Caco-2 (cell line): ENCODE measurements around the gene TNFSF9. TPM values are rescaled to one million over a fixed set of nuclear protein-coding genes. Genes with fewer than 3 reads are reported as not detected.

Source experiments
- BruUV-seq: library from RNA; stranded (reverse); fragments of 400-500 nt; replicated peaks from 2 replicates; lab custom pipeline; 2021; lab: Mats Ljungman, UMichigan
- CTCF ChIA-PET: fragments of 300-600 bp; sonication (Branson Sonifier 250); formaldehyde crosslinking; loops from one replicate; lab custom pipeline; 2022; ENCODE audit warnings: antibody characterized with exemption; lab: Charles Lee
- POLR2A ChIA-PET: fragments of 300-600 bp; sonication (Branson Sonifier 250); formaldehyde crosslinking; loops from one replicate; lab custom pipeline; 2022; ENCODE audit warnings: antibody characterized with exemption; lab: Charles Lee
- DNase-seq, 2 experiments: peaks; one replicate each; pipeline versions ENCODE4 v3.0.0 to v3.0.0-alpha.2; 2020 to 2022
- H3K27me3 ChIP-seq: replicated peaks from 2 replicates; pipeline ENCODE4 v1.6.0; 2011; ENCODE audit warnings: low read length; ENCODE audit not compliant: control insufficient read depth, insufficient read depth
- H3K36me3 ChIP-seq: 2 replicates; pipeline ENCODE4 v1.5.1; 2011; ENCODE audit warnings: low read length; ENCODE audit not compliant: control insufficient read depth, insufficient read depth
- H3K4me1 ChIP-seq: fragments of 250-450 bp; sonication (Bioruptor Pico); 2 replicates; pipeline ENCODE4 v1.5.1; 2020; ENCODE audit warnings: mild to moderate bottlenecking
- H3K4me3 ChIP-seq: 2 replicates; pipeline ENCODE4 v1.5.1; 2011; ENCODE audit warnings: low read depth, mild to moderate bottlenecking, control low read depth, low read length
- H3K9me3 ChIP-seq: fragments of 250-450 bp; sonication (Bioruptor Pico); 2 replicates; pipeline ENCODE4 v1.5.1; 2020; ENCODE audit warnings: mild to moderate bottlenecking, moderate library complexity
- H3K27ac Mint-ChIP-seq: one replicate; pipeline ENCODE4 v1.8.0; 2022; ENCODE audit warnings: mixed read lengths; ENCODE audit not compliant: unreplicated experiment
- H3K27me3 Mint-ChIP-seq: one replicate; pipeline ENCODE4 v1.8.0; 2022; ENCODE audit warnings: mixed read lengths; ENCODE audit not compliant: insufficient read depth, unreplicated experiment
- H3K36me3 Mint-ChIP-seq: one replicate; pipeline ENCODE4 v1.8.0; 2022; ENCODE audit warnings: mild to moderate bottlenecking, mixed read lengths; ENCODE audit not compliant: insufficient read depth, unreplicated experiment
- H3K4me1 Mint-ChIP-seq: one replicate; pipeline ENCODE4 v1.8.0; 2022; ENCODE audit warnings: low read depth, mixed read lengths; ENCODE audit not compliant: unreplicated experiment
- H3K4me3 Mint-ChIP-seq: one replicate; pipeline ENCODE4 v1.8.0; 2022; ENCODE audit warnings: mild to moderate bottlenecking, moderate library complexity, mixed read lengths; ENCODE audit not compliant: unreplicated experiment
- H3K9me3 Mint-ChIP-seq: one replicate; pipeline ENCODE4 v1.8.0; 2022; ENCODE audit warnings: mixed read lengths; ENCODE audit not compliant: unreplicated experiment
- intact Hi-C: fragments of 100-400 bp; cut with micrococcal nuclease; formaldehyde crosslinking; loops from one replicate; pipeline ENCODE4 v1.10.0; 2022; ENCODE audit not compliant: unreplicated experiment
- total RNA-seq: library from RNA; stranded (reverse); gene quantifications from 2 replicates; pipeline ENCODE4 v1.2.3, GENCODE V29; 2022
- TF ChIP-seq, protein P1 (sequence below), 2 experiments: fragments of 200-600 bp in 1 of 2; IDR thresholded peaks; 1 replicate in 1 of 2; 2 replicates in 1 of 2; pipeline versions ENCODE4 v1.5.1 to v1.8.0; 2011 to 2022; ENCODE audit warnings: antibody characterized with exemption in 1 of 2, control low read depth in 1 of 2, inconsistent platforms in 1 of 2, low read depth in 1 of 2, low read length in 1 of 2, mild to moderate bottlenecking in 1 of 2, moderate library complexity in 1 of 2; ENCODE audit not compliant: insufficient read depth in 1 of 2, severe bottlenecking in 1 of 2, unreplicated experiment in 1 of 2

TNFSF9 gene
- total RNA-seq, 1 experiment from 2014 or later: 0.77 TPM

DNA sequence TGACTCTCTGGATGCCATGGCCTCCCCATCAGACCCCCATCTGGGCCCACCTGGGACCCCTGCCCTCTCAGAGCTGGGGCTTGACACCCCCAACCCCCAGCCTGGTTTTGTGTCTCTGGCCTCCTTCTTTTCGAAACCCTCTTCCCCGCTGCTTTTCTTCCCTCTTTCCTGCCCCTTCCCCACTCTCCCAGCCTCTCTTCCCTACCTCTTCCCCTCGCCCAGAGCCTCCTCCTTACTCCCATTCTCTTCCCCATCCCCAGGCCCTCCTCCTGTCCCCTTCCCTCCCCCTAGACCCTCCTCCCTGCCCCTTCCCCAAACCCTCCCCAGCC is 2.1 kb downstream of the TNFSF9 start:
- BruUV-seq: no TSS peak
- Mint-ChIP-seq H3K36me3 (peaks cover 12% of the 10 kb centered on the region), H3K9me3 (peaks cover 9% of the 10 kb centered on the region), H3K4me1 (peaks cover 12% of the 10 kb centered on the region), H3K27ac (no peak overlapping the region), H3K27me3 (peaks cover 3% of the 10 kb centered on the region), H3K4me3 (no peak overlapping the region)
- ChIA-PET POLR2A (no interaction called here), CTCF (no interaction called here)
- intact Hi-C loops: no loop called here
- H3K4me3 ChIP-seq: no peak overlapping the region
- TF ChIP-seq, protein P1, sequence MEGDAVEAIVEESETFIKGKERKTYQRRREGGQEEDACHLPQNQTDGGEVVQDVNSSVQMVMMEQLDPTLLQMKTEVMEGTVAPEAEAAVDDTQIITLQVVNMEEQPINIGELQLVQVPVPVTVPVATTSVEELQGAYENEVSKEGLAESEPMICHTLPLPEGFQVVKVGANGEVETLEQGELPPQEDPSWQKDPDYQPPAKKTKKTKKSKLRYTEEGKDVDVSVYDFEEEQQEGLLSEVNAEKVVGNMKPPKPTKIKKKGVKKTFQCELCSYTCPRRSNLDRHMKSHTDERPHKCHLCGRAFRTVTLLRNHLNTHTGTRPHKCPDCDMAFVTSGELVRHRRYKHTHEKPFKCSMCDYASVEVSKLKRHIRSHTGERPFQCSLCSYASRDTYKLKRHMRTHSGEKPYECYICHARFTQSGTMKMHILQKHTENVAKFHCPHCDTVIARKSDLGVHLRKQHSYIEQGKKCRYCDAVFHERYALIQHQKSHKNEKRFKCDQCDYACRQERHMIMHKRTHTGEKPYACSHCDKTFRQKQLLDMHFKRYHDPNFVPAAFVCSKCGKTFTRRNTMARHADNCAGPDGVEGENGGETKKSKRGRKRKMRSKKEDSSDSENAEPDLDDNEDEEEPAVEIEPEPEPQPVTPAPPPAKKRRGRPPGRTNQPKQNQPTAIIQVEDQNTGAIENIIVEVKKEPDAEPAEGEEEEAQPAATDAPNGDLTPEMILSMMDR (IDR thresholded peaks at IDR 0.05; ENCODE audit: insufficient read depth in 1 of 2, low read depth in 1 of 2, low read length in 1 of 2, severe bottlenecking in 1 of 2, unreplicated experiment in 1 of 2): no peak
- no peak for DNase-seq
- H3K27me3 ChIP-seq: no peaks in the 10 kb centered on the region
- H3K9me3 ChIP-seq: no peaks in the 10 kb centered on the region
- H3K4me1 ChIP-seq: 0 out of 2 replicates have a peak, but pooled peaks cover 6% of the 10 kb centered on the region
- no peaks in the 10 kb centered on the region for H3K36me3 ChIP-seq

DNA sequence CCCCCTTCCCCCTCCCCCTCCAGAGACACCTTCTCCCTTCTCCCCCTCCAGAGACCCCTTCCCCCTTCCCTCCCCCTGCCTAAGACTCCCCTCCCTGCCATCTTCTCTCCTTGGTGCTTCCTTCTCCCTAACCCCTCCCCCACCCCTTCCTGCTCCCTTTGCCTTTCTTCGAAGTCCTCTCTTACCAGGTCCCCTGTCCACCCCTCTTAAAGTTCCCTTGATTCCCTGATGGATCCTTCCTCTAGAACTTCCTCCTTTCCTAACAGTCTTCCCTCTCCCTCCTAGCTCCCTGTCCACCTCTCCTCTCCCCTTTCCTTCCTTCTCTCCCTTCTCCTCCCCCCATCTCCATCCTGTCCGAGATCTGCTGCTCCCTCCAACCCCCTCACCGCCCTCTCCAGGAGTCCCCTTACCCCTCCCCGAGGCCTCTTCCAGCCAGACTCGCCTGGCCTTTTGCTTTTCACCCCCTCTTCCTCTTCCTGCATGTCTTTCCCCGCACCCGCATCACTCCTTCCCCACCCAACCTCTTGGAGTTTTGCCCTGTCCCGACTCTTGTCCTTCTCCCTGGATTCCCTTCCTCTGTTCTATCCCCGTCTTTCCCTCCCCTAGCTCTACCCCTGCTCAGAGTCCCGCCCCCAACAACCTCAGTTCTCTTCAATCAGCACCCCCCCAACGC is 3.1 kb downstream of the TNFSF9 start:
- TF ChIP-seq, protein P1 (IDR thresholded peaks at IDR 0.05; ENCODE audit: insufficient read depth in 1 of 2, low read depth in 1 of 2, low read length in 1 of 2, severe bottlenecking in 1 of 2, unreplicated experiment in 1 of 2): no peak
- Mint-ChIP-seq H3K4me3 (no peak overlapping the region), H3K4me1 (peaks cover 12% of the 10 kb centered on the region), H3K36me3 (peaks cover 12% of the 10 kb centered on the region), H3K27me3 (peaks cover 3% of the 10 kb centered on the region), H3K27ac (no peak overlapping the region), H3K9me3 (peaks cover 9% of the 10 kb centered on the region)
- Histone ChIP-seq H3K9me3 (no peaks in the 10 kb centered on the region), H3K4me1 (0 out of 2 replicates have a peak, but pooled peaks cover 6% of the 10 kb centered on the region), H3K4me3 (no peak overlapping the region), H3K36me3 (no peaks in the 10 kb centered on the region), H3K27me3 (no peaks in the 10 kb centered on the region)
- ChIA-PET CTCF (interaction anchor here (0.8 kb wide), 1 partner anchor 654 kb away, joined by 4 read pairs; no protein-coding TSS in a partner anchor), POLR2A (no interaction called here)
- BruUV-seq: no TSS peak
- intact Hi-C loops: no loop called here
- DNase-seq: no peak

DNA sequence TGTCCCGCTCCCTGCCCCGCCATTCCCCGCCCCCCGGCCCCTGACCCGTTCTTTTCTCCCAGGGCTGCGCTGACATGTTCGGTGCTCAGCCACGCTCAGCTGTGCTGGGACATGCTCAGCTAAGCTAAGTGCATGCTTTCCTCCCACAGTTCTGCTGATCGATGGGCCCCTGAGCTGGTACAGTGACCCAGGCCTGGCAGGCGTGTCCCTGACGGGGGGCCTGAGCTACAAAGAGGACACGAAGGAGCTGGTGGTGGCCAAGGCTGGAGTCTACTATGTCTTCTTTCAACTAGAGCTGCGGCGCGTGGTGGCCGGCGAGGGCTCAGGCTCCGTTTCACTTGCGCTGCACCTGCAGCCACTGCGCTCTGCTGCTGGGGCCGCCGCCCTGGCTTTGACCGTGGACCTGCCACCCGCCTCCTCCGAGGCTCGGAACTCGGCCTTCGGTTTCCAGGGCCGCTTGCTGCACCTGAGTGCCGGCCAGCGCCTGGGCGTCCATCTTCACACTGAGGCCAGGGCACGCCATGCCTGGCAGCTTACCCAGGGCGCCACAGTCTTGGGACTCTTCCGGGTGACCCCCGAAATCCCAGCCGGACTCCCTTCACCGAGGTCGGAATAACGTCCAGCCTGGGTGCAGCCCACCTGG is 3.7 kb downstream of the TNFSF9 start:
- ChIA-PET POLR2A (no interaction called here), CTCF (interaction anchor here (0.8 kb wide), 1 partner anchor 655 kb away, joined by 4 read pairs; no protein-coding TSS in a partner anchor)
- H3K4me3 Mint-ChIP-seq: no peak overlapping the region
- Histone ChIP-seq H3K36me3 (no peaks in the 10 kb centered on the region), H3K27me3 (no peaks in the 10 kb centered on the region), H3K4me1 (0 out of 2 replicates have a peak, but pooled peaks cover 6% of the 10 kb centered on the region), H3K4me3 (no peak overlapping the region), H3K9me3 (no peaks in the 10 kb centered on the region)
- peaks cover 2% of the 10 kb centered on the region for H3K9me3 Mint-ChIP-seq
- H3K27me3 Mint-ChIP-seq: peaks cover 3% of the 10 kb centered on the region
- no peak for DNase-seq
- TF ChIP-seq, protein P1 (IDR thresholded peaks at IDR 0.05; ENCODE audit: insufficient read depth in 1 of 2, low read depth in 1 of 2, low read length in 1 of 2, severe bottlenecking in 1 of 2, unreplicated experiment in 1 of 2): no peak
- BruUV-seq: no TSS peak
- H3K27ac Mint-ChIP-seq: no peak overlapping the region
- H3K4me1 Mint-ChIP-seq: peaks cover 7% of the 10 kb centered on the region
- peaks cover 12% of the 10 kb centered on the region for H3K36me3 Mint-ChIP-seq
- intact Hi-C loops: no loop called here
